Natural killer cell (primary cell): ENCODE data around the gene IRF7. TPM values are rescaled to one million over a fixed set of nuclear protein-coding genes. Genes with fewer than 3 reads are reported as not detected.
A peak's percentile ranks its signal among the peaks of the same experiment; 100 is the strongest.

Experiments
- ATAC-seq, 3 donors: fragments of 150-1000 bp in 2 of 3; fragments of 200-7000 bp in 1 of 3; cut with Tn5 transposase; 1 replicate in 1 of 3; 2 replicates in 2 of 3; pipeline ENCODE4 v1.10.0; 2021; ENCODE audit warnings: mild to moderate bottlenecking in 2 of 3, moderate library complexity in 2 of 3
- DNase-seq, 2 donors: peaks; one replicate each; pipeline versions ENCODE4 v3.0.0 to v3.0.0-alpha.2; 2013 to 2021; ENCODE audit warnings: mixed read lengths in 1 of 2
- H3K27ac ChIP-seq: one replicate; pipeline ENCODE4 v1.5.1; 2013; ENCODE audit warnings: mild to moderate bottlenecking, low read length
- H3K27me3 ChIP-seq: one replicate; pipeline ENCODE4 v1.6.1; 2013; ENCODE audit warnings: low read length; ENCODE audit not compliant: control insufficient read depth, insufficient read depth
- H3K36me3 ChIP-seq: one replicate; pipeline ENCODE4 v1.6.1; 2013; ENCODE audit warnings: low read length; ENCODE audit not compliant: control insufficient read depth, insufficient read depth
- H3K4me1 ChIP-seq: one replicate; pipeline ENCODE4 v1.6.1; 2013; ENCODE audit warnings: low read length; ENCODE audit not compliant: control insufficient read depth, insufficient read depth
- H3K4me3 ChIP-seq: one replicate; pipeline ENCODE4 v1.5.1; 2013; ENCODE audit warnings: low read length
- H3K9me3 ChIP-seq: one replicate; pipeline ENCODE4 v1.6.1; 2013; ENCODE audit warnings: low read length; ENCODE audit not compliant: control insufficient read depth, insufficient read depth
- H3K27ac Mint-ChIP-seq, 2 donors: one replicate each; pipeline ENCODE4 v1.8.0; 2022; ENCODE audit warnings: mild to moderate bottlenecking in 2 of 2, mixed read lengths in 2 of 2, moderate library complexity in 1 of 2
- H3K27me3 Mint-ChIP-seq, 2 donors: one replicate each; pipeline ENCODE4 v1.8.0; 2022; ENCODE audit warnings: low read depth in 2 of 2, mixed read lengths in 2 of 2
- H3K36me3 Mint-ChIP-seq: one replicate; pipeline ENCODE4 v1.8.0; 2022; ENCODE audit warnings: mixed read lengths
- H3K4me1 Mint-ChIP-seq, 2 donors: one replicate each; pipeline ENCODE4 v1.8.0; 2022; ENCODE audit warnings: mixed read lengths in 2 of 2
- H3K4me3 Mint-ChIP-seq: one replicate; pipeline ENCODE4 v1.8.0; 2022; ENCODE audit warnings: mild to moderate bottlenecking, moderate library complexity, mixed read lengths
- H3K9me3 Mint-ChIP-seq, 2 donors: one replicate each; pipeline ENCODE4 v1.8.0; 2022; ENCODE audit warnings: mixed read lengths in 2 of 2
- CTCF ChIP-seq: fragments of 200-600 bp; IDR thresholded peaks from one replicate; pipeline ENCODE4 v1.8.0; 2022; ENCODE audit warnings: antibody characterized with exemption
- WGBS: methylation state at CpG from one replicate; pipeline ENCODE4 v1.1.7; 2013; ENCODE audit warnings: missing lambda C conversion rate; ENCODE audit not compliant: insufficient coverage; 5-methylcytosine and 5-hydroxymethylcytosine counted together
- intact Hi-C: fragments of 100-400 bp; cut with micrococcal nuclease; formaldehyde crosslinking; loops from one replicate; pipeline ENCODE4 v1.14.2; 2022
- total RNA-seq, 4 donors: library from RNA; stranded (reverse); fragments of 120-200 nt in 1 of 4; gene quantifications; one replicate each; pipeline versions ENCODE4 v1.2.3 to v1.2.4, GENCODE V29; 2013 to 2022

IRF7 gene
- total RNA-seq, 3 donors from 2014 or later (not counting 1 experiment from before 2014, with no cell fraction given), result 63.3 to 97.3 (median 77.3) TPM

GRCh38 chr11:568306-569157, 47.2 kb downstream of the IRF7 start:
- H3K36me3 ChIP-seq, result no peaks in the 10 kb centered on the region
- intact Hi-C loops, result loop anchor here (1.0 kb wide), 2 partner anchors 8 kb away; partner anchors contain the start of genes LMNTD2, PHRF1 and RASSF7
- peak overlapping the region; percentile 68 for H3K4me3 ChIP-seq
- peaks cover 0 to 5% of the 10 kb centered on the region in 2 donors for H3K4me1 Mint-ChIP-seq
- under 1% methylated on average over 123 of the region's 123 CpGs for WGBS
- DNase-seq (peak; percentile 94 to 96), ATAC-seq (peak; percentile 91 to 97 (median 93))
- no peaks in the 10 kb centered on the region for H3K27me3 ChIP-seq
- H3K27me3 Mint-ChIP-seq, result no peaks in the 10 kb centered on the region
- H3K27ac Mint-ChIP-seq, result peak overlapping the region in 1 of 2 donors; percentile 71
- H3K36me3 Mint-ChIP-seq, result no peaks in the 10 kb centered on the region
- no peaks in the 10 kb centered on the region for H3K9me3 ChIP-seq
- H3K4me1 ChIP-seq, result peaks cover 15% of the 10 kb centered on the region
- H3K4me3 Mint-ChIP-seq, result peak overlapping the region; percentile 90
- no peaks in the 10 kb centered on the region for H3K9me3 Mint-ChIP-seq
- no peak for TF ChIP-seq CTCF
- peak overlapping the region; percentile 63 for H3K27ac ChIP-seq

DNA sequence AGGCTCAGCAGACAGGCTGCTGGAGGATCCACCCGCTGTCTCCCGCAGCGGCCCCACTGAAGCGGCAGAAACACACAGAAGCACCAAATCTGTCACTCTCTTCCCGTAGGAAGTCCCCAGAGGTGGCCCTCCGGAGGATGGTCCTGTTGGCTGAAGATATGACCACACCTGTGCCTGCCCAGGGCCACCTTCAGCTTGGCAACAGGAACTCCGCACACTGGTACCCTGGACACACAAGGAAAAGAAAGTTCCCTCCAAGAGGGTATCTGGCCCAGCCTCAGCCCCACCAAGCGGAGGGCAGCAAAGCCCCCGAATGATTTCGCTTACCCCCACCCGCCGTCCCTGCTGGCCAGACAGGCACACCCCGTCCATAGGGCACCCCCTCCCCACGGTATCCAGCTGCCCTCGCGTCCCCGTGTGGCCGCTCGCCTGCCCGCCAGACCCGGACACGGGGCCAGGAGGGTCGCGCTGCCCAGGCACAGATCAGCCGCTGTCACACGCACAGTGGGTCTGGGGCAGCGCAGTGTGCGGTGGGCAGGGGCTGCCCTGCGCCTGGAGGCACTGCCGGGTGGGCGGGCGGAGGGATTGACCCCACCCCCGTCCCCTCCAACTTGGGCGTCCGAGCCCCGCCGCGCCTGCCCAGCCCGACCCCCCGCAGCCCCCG, 48.0 kb downstream of the IRF7 start:
- ATAC-seq (no peak), DNase-seq (peak in 1 of 2 donors; percentile 62)
- H3K9me3 ChIP-seq, result no peaks in the 10 kb centered on the region
- Mint-ChIP-seq H3K27me3 (no peaks in the 10 kb centered on the region), H3K36me3 (no peaks in the 10 kb centered on the region), H3K9me3 (no peaks in the 10 kb centered on the region), H3K4me1 (peaks cover 0 to 5% of the 10 kb centered on the region in 2 donors), H3K4me3 (no peak overlapping the region), H3K27ac (peak overlapping the region in 1 of 2 donors; percentile 54)
- no peak overlapping the region for H3K4me3 ChIP-seq
- intact Hi-C loops, result loop anchor here (1.0 kb wide), 2 partner anchors 7 to 9 kb away; partner anchors contain the start of genes LMNTD2, PHRF1 and RASSF7
- WGBS, result 36% methylated on average over 41 of the region's 41 CpGs
- H3K4me1 ChIP-seq, result peaks cover 15% of the 10 kb centered on the region
- no peak overlapping the region for H3K27ac ChIP-seq
- H3K36me3 ChIP-seq, result no peaks in the 10 kb centered on the region
- no peaks in the 10 kb centered on the region for H3K27me3 ChIP-seq
- TF ChIP-seq CTCF, result no peak

DNA sequence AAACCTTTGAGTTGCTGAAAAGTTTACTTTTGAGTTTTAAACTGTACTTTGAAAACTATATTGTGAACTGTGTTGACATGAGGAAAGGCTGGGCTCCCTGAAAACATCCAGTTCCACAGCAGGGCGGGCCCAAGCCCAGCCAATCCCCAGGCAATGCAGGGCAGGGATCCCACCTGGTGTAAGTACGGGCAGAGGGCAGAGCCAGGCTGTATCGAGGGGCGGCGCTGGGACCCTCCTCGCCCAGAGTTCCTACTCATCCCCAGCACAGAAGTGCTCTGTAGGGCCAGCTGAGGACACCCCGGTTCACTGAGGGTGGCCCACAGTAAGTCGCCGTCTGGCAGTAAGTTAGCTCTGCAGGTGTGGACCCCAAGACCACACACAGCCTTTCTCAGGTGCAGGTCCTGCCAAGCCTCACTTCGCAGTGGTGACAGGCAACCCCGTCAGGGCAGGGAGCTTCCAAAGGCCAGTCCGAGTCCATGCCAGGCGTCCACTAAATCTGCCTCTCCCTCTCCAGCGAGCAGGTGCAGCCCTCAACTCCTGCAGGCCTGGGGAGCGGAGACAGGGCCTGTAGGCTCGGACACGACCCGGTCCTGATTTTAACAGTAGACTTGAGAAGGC, 48.6 kb downstream of the IRF7 start:
- no peak overlapping the region for H3K27ac ChIP-seq
- H3K4me1 ChIP-seq, result peaks cover 16% of the 10 kb centered on the region
- intact Hi-C loops, result no loop called here
- H3K4me3 ChIP-seq, result no peak overlapping the region
- TF ChIP-seq CTCF, result no peak
- peaks cover 0 to 5% of the 10 kb centered on the region in 2 donors for H3K4me1 Mint-ChIP-seq
- H3K36me3 Mint-ChIP-seq, result no peaks in the 10 kb centered on the region
- DNase-seq (no peak), ATAC-seq (no peak)
- H3K27me3 ChIP-seq, result no peaks in the 10 kb centered on the region
- no peak overlapping the region for H3K4me3 Mint-ChIP-seq
- H3K27me3 Mint-ChIP-seq, result no peaks in the 10 kb centered on the region
- no peaks in the 10 kb centered on the region for H3K9me3 Mint-ChIP-seq
- WGBS, result 95% methylated on average over 18 of the region's 18 CpGs
- H3K36me3 ChIP-seq, result no peaks in the 10 kb centered on the region
- H3K27ac Mint-ChIP-seq, result peak overlapping the region in 1 of 2 donors; percentile 54
- H3K9me3 ChIP-seq, result no peaks in the 10 kb centered on the region
